ENCODE measurements around the gene MORF4L1.

GRCh38 chr15:78923015-78923414, 50.3 kb downstream of the MORF4L1 start:
- TF ChIP-seq CTCF (IDR thresholded peaks at IDR 0.05): no peak
- no peak for TF ChIP-seq POLR2A (IDR thresholded peaks at IDR 0.05)
